MM.1S (cell line): ENCODE data around the gene SIL1.

Experiments
- DNase-seq: peaks from one replicate; pipeline ENCODE4 v3.0.0-alpha.2; 2015
- H2AFZ ChIP-seq: fragments of 300-600 bp; sonication (generic); 2 replicates; pipeline ENCODE4 v1.6.0; 2016; ENCODE audit warnings: antibody characterized with exemption, low read length
- H3F3A ChIP-seq: fragments of 300-600 bp; sonication (generic); 2 replicates; pipeline ENCODE4 v1.6.1; 2016; ENCODE audit warnings: mild to moderate bottlenecking, antibody characterized with exemption, low read length, moderate library complexity, mixed read lengths; ENCODE audit not compliant: insufficient read depth
- H3K27ac ChIP-seq: fragments of 300-600 bp; sonication (generic); 2 replicates; pipeline ENCODE4 v1.5.1; 2016; ENCODE audit warnings: mild to moderate bottlenecking, low read length
- H3K27me3 ChIP-seq: fragments of 300-600 bp; sonication (generic); replicated peaks from 2 replicates; pipeline ENCODE4 v1.6.0; 2016; ENCODE audit warnings: low read length; ENCODE audit not compliant: insufficient read depth
- H3K36me3 ChIP-seq: fragments of 300-600 bp; sonication (generic); replicated peaks from 2 replicates; pipeline ENCODE4 v1.6.1; 2016; ENCODE audit warnings: mild to moderate bottlenecking, low read length, mixed read lengths; ENCODE audit not compliant: insufficient read depth
- H3K4me1 ChIP-seq: fragments of 300-600 bp; sonication (generic); 2 replicates; pipeline ENCODE4 v1.6.1; 2016; ENCODE audit warnings: low read length, mixed read lengths
- H3K4me2 ChIP-seq: fragments of 300-600 bp; sonication (generic); 2 replicates; pipeline ENCODE4 v1.6.0; 2016; ENCODE audit warnings: low read depth, low read length
- H3K4me3 ChIP-seq: fragments of 300-600 bp; sonication (generic); 2 replicates; pipeline ENCODE4 v1.5.1; 2016; ENCODE audit warnings: low read length, mixed read lengths
- H3K79me2 ChIP-seq: fragments of 300-600 bp; sonication (generic); 2 replicates; pipeline ENCODE4 v1.6.1; 2016; ENCODE audit warnings: mixed run types, low read length, mixed read lengths
- H3K9ac ChIP-seq: fragments of 300-600 bp; sonication (generic); 2 replicates; pipeline ENCODE4 v1.6.1; 2016; ENCODE audit warnings: low read length, mixed read lengths
- H3K9me2 ChIP-seq: fragments of 300-600 bp; sonication (generic); replicated peaks from 2 replicates; pipeline ENCODE4 v1.6.1; 2016; ENCODE audit warnings: mild to moderate bottlenecking, low read length, mixed read lengths; ENCODE audit not compliant: insufficient read depth
- H3K9me3 ChIP-seq: fragments of 300-600 bp; sonication (generic); replicated peaks from 2 replicates; pipeline ENCODE4 v1.6.1; 2016; ENCODE audit warnings: mild to moderate bottlenecking, low read length, mixed read lengths; ENCODE audit not compliant: insufficient read depth
- H4K20me1 ChIP-seq: fragments of 300-600 bp; sonication (generic); 2 replicates; pipeline ENCODE4 v1.6.1; 2016; ENCODE audit warnings: mild to moderate bottlenecking, low read length, moderate library complexity, mixed read lengths; ENCODE audit not compliant: insufficient read depth
- EZH2 ChIP-seq: fragments of 300-600 bp; sonication (generic); optimal IDR thresholded peaks from 2 replicates; pipeline ENCODE3; 2017; ENCODE audit warnings: low read depth, mild to moderate bottlenecking, antibody characterized with exemption, low read length, mixed read lengths
- EZH2phosphoT487 ChIP-seq: fragments of 300-600 bp; sonication (generic); IDR thresholded peaks from 2 replicates; pipeline ENCODE4 v1.6.1; 2018; ENCODE audit warnings: antibody characterized with exemption, low read length
- TF ChIP-seq, protein P1 (sequence below): fragments of 300-600 bp; sonication (generic); IDR thresholded peaks from 2 replicates; pipeline ENCODE4 v1.5.1; 2016; ENCODE audit warnings: antibody characterized with exemption, low read length, mixed read lengths

The SIL1 gene

DNA sequence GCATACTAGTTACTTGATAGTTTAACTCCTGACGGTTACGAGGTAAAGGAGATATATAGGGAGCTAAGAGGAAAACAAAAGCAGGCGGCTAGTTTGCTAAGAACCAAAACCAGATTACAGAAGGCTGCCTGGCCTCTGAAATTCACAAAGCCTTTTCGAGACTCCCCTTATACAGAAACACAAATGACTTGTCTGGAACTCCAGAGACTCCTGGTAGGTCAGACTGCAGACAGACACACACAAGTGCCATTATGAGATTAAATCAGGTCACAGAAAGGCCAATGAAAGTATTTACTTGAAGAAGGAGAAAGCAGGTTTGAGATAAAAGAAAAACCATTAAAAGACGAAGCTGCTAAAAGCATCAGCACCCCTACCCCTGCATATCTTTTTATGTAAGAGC, 180.5 kb downstream of the SIL1 start:
- Histone ChIP-seq H3K9ac (no peak overlapping the region), H3F3A (no peaks in the 10 kb centered on the region), H3K4me3 (no peak overlapping the region), H3K27me3 (no peaks in the 10 kb centered on the region), H3K79me2 (no peaks in the 10 kb centered on the region), H3K36me3 (no peaks in the 10 kb centered on the region), H3K4me1 (no peaks in the 10 kb centered on the region), H2AFZ (no peak overlapping the region), H3K9me3 (no peaks in the 10 kb centered on the region), H3K27ac (no peak overlapping the region), H3K4me2 (no peak overlapping the region), H4K20me1 (no peaks in the 10 kb centered on the region), H3K9me2 (no peaks in the 10 kb centered on the region)
- TF ChIP-seq EZH2 (no peak), EZH2phosphoT487 (no peak)
- TF ChIP-seq, protein P1, sequence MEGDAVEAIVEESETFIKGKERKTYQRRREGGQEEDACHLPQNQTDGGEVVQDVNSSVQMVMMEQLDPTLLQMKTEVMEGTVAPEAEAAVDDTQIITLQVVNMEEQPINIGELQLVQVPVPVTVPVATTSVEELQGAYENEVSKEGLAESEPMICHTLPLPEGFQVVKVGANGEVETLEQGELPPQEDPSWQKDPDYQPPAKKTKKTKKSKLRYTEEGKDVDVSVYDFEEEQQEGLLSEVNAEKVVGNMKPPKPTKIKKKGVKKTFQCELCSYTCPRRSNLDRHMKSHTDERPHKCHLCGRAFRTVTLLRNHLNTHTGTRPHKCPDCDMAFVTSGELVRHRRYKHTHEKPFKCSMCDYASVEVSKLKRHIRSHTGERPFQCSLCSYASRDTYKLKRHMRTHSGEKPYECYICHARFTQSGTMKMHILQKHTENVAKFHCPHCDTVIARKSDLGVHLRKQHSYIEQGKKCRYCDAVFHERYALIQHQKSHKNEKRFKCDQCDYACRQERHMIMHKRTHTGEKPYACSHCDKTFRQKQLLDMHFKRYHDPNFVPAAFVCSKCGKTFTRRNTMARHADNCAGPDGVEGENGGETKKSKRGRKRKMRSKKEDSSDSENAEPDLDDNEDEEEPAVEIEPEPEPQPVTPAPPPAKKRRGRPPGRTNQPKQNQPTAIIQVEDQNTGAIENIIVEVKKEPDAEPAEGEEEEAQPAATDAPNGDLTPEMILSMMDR: no peak
- no peak for DNase-seq

DNA sequence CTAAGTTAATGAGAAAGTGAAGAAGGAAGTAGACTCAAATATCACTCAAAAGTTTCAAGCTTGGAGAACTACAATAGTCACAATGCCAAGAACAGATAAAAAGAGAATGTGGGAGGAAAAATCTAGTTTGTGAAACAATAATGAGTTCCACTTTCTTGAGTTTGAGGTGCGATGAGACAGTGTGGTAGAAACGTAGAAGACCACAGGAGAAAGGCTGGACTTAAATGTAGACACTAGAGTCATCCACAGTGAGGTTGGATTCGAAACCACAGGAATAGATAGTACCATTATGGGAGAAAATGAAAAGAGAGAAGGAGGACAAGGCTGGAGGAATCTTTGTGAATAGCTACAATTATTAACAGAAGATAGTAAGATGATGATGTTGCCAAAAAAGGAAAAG, 182.0 kb downstream of the SIL1 start:
- Histone ChIP-seq H3K9me3 (no peaks in the 10 kb centered on the region), H3K4me3 (no peak overlapping the region), H3K4me1 (no peaks in the 10 kb centered on the region), H3K27me3 (no peaks in the 10 kb centered on the region), H3K9ac (no peak overlapping the region), H3K36me3 (no peaks in the 10 kb centered on the region), H3K79me2 (no peaks in the 10 kb centered on the region), H3K27ac (no peak overlapping the region), H3K4me2 (no peak overlapping the region), H3K9me2 (no peaks in the 10 kb centered on the region), H2AFZ (no peak overlapping the region), H3F3A (no peaks in the 10 kb centered on the region), H4K20me1 (no peaks in the 10 kb centered on the region)
- TF ChIP-seq EZH2 (no peak), EZH2phosphoT487 (no peak)
- TF ChIP-seq, protein P1: no peak
- DNase-seq: no peak

DNA sequence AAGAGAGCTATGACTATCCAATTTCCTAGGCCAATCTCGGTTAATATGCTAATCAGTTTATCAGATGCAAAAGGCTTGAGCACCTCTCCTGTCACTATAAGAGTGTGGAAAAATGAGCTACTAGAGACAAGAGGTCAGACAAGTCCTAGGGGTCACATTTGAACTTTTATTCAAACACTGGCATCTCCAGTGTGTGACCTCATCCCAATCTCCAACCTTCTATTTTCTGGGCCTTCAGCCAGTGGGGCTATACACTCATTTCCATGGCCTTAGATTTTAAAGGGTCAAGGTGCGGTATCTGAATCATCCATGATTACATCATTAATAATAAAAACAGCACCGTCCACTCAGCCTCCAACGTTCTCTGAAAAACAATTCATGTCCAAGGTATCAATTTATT, 183.4 kb downstream of the SIL1 start:
- Histone ChIP-seq H3K9me3 (no peaks in the 10 kb centered on the region), H3K4me2 (no peak overlapping the region), H2AFZ (no peak overlapping the region), H3K79me2 (no peaks in the 10 kb centered on the region), H3K27ac (no peak overlapping the region), H3K4me3 (no peak overlapping the region), H3K27me3 (no peaks in the 10 kb centered on the region), H3K36me3 (no peaks in the 10 kb centered on the region), H4K20me1 (no peaks in the 10 kb centered on the region), H3K9ac (no peak overlapping the region), H3K4me1 (no peaks in the 10 kb centered on the region), H3K9me2 (no peaks in the 10 kb centered on the region), H3F3A (no peaks in the 10 kb centered on the region)
- TF ChIP-seq EZH2 (no peak), EZH2phosphoT487 (no peak)
- TF ChIP-seq, protein P1: no peak
- no peak for DNase-seq
